ENCODE data around the gene ACTN3. TPM values are rescaled to one million over a fixed set of nuclear protein-coding genes. Genes with fewer than 3 reads are reported as not detected.

ACTN3 gene
- total and polyA plus RNA-seq, 2 of the 4 experiments (the other 2 are of a cell fraction), result under 0.01 to 0.05 TPM

- peak overlapping the region; percentile 71 for H3K4me3 ChIP-seq (ENCODE audit: insufficient read depth, low read depth, low read length)
- peak overlapping the region; percentile 58 for H4K5ac ChIP-seq (ENCODE audit: low read depth, low read length)
- H3K18ac ChIP-seq (ENCODE audit: low read depth, low read length), result peak overlapping the region; percentile 25; the same call in 1 of the 2 replicates
- H2BK120ac ChIP-seq (ENCODE audit: low read depth, low read length), result peak overlapping the region; percentile 20; the same call in 1 of the 2 replicates
- dilution Hi-C loops (cut with HindIII; ENCODE audit: low sequenced_read_pairs, unreplicated experiment), result no loop called here
- peak overlapping the region; percentile 90 for H3K4ac ChIP-seq (ENCODE audit: low read depth, low read length)
- H4K20me1 ChIP-seq (ENCODE audit: insufficient read depth, low read length), result no peaks in the 10 kb centered on the region
- peaks cover 11% of the 10 kb centered on the region for H3K4me1 ChIP-seq (ENCODE audit: control insufficient read depth, insufficient read depth, low read length)
- DNase-seq (no peak), ATAC-seq (ENCODE audit: low read depth) (0 out of 2 replicates have a peak, but pooled peaks have one; percentile 1)
- H3K27me3 ChIP-seq (ENCODE audit: control insufficient read depth, insufficient read depth, low read length), result no peaks in the 10 kb centered on the region
- H3K27ac ChIP-seq (ENCODE audit: insufficient read depth, low read length), result peak overlapping the region; percentile 85
- H3K4me2 ChIP-seq (ENCODE audit: low read depth, low read length), result peak overlapping the region; percentile 89
- peak overlapping the region; percentile 95 for H3K14ac ChIP-seq (replicated peaks; ENCODE audit: low read depth, low read length)
- TF ChIP-seq SMC3 (IDR thresholded peaks at IDR 0.05; ENCODE audit: low read depth, low read length), result no peak
- no peak for TF ChIP-seq RAD21 (IDR thresholded peaks at IDR 0.05; ENCODE audit: low read length)
- TF ChIP-seq MXI1 (IDR thresholded peaks at IDR 0.05; ENCODE audit: borderline replicate concordance, low read depth, low read length), result no peak
- no peak for TF ChIP-seq BHLHE40 (IDR thresholded peaks at IDR 0.05; ENCODE audit: low read depth, low read length)
- TF ChIP-seq MAZ (IDR thresholded peaks at IDR 0.05; ENCODE audit: borderline replicate concordance, low read depth, low read length), result no peak
- peak overlapping the region; percentile 90 for H2AK9ac ChIP-seq (replicated peaks; ENCODE audit: low read depth, low read length, poor library complexity)
- WGBS, 2 experiments (ENCODE audit: extremely low coverage in 2 of 2, insufficient read length in 1 of 2), result 6% methylated on average over 10 of the region's 12 CpGs; no CpG with 5 or more reads in 1 of the 2 experiments
- CTCF ChIA-PET, result interaction anchor here (0.5 to 1.1 kb wide), 3 partner anchors 14 to 44 kb away, joined by 4 to 5 read pairs (median 5); no protein-coding TSS in a partner anchor
- H3K9me3 ChIP-seq (ENCODE audit: control insufficient read depth, insufficient read depth, low read length), result no peaks in the 10 kb centered on the region
- peak overlapping the region; percentile 46; the same call in 1 of the 2 replicates for H2AK5ac ChIP-seq (ENCODE audit: low read depth, low read length)
- H2AFZ ChIP-seq (replicated peaks; ENCODE audit: low read length, poor library complexity), result peak overlapping the region; percentile 99
- POLR2A ChIA-PET (ENCODE audit: unreplicated experiment), result no interaction called here
- H3K56ac ChIP-seq (ENCODE audit: extremely low read depth, insufficient read depth, low read length), result peak overlapping the region; percentile 79
- H4K91ac ChIP-seq (ENCODE audit: insufficient read depth, low read depth, low read length), result peak overlapping the region; percentile 75
- H3K36me3 ChIP-seq (ENCODE audit: control insufficient read depth, insufficient read depth, low read length), result peaks cover 2% of the 10 kb centered on the region; the same call in 1 of the 2 replicates
- H3K79me1 ChIP-seq (ENCODE audit: low read depth in 1 of 2, low read length in 2 of 2), result peaks cover 23 to 35% of the 10 kb centered on the region in 2 experiments
- peak overlapping the region; percentile 93 for H3K9ac ChIP-seq (ENCODE audit: low read depth, low read length)
- intact Hi-C loops (cut with micrococcal nuclease), result no loop called here
- in situ Hi-C loops (cut with MboI; ENCODE audit: low sequenced_read_pairs), result no loop called here
- peak overlapping the region; percentile 87; the same call in 1 of the 2 replicates for H3K23ac ChIP-seq (ENCODE audit: low read depth, low read length)
- peak overlapping the region; percentile 75 for H2BK5ac ChIP-seq (ENCODE audit: low read depth, low read length, poor library complexity, severe bottlenecking)
- peaks cover 19% of the 10 kb centered on the region for H3K9me1 ChIP-seq (ENCODE audit: insufficient read depth, low read length)
- H2BK20ac ChIP-seq (ENCODE audit: low read depth, low read length), result no peak overlapping the region
- no TSS peak for BruUV-seq (replicated peaks)
- peak overlapping the region; percentile 18; the same call in 1 of the 3 replicates for H2BK15ac ChIP-seq (ENCODE audit: low read depth, low read length)
- H4K8ac ChIP-seq (ENCODE audit: low read depth in 2 of 2, low read length in 2 of 2), result peak overlapping the region; percentile 71 to 96
Observed at GRCh38 chr11:66593303-66593635, 46.6 kb downstream of the ACTN3 start.

Measured in IMR-90 (cell line).